ENCODE data around the gene ENKD1.

DNA sequence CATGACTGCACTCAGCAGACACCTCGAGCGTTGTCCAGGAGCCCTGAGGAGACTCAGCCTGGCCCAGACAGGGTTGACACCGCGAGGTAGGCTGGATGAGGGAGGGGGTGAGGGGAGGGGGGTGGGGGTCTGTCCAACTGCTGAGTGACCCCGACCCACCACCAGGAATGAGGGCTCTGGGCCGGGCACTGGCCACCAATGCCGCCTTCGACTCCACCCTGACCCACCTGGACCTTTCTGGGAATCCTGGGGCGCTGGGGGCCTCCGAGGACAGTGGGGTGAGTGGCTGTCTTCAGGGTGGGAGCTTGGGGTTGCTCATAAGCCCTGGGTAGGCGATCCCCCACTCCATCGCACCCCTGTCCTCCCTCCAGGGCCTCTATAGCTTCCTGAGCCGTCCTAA, 18.9 kb downstream of the ENKD1 start:
- TF ChIP-seq DPF2 (CRISPR knock-in tag; IDR thresholded peaks at IDR 0.05; ENCODE audit: borderline replicate concordance, low read depth): no peak
- TF ChIP-seq ZMYM2 (CRISPR knock-in tag; IDR thresholded peaks at IDR 0.05): no peak
- no peak for TF ChIP-seq ZNF496 (CRISPR knock-in tag; IDR thresholded peaks at IDR 0.05; ENCODE audit: insufficient replicate concordance)
- TF ChIP-seq, protein P1, sequence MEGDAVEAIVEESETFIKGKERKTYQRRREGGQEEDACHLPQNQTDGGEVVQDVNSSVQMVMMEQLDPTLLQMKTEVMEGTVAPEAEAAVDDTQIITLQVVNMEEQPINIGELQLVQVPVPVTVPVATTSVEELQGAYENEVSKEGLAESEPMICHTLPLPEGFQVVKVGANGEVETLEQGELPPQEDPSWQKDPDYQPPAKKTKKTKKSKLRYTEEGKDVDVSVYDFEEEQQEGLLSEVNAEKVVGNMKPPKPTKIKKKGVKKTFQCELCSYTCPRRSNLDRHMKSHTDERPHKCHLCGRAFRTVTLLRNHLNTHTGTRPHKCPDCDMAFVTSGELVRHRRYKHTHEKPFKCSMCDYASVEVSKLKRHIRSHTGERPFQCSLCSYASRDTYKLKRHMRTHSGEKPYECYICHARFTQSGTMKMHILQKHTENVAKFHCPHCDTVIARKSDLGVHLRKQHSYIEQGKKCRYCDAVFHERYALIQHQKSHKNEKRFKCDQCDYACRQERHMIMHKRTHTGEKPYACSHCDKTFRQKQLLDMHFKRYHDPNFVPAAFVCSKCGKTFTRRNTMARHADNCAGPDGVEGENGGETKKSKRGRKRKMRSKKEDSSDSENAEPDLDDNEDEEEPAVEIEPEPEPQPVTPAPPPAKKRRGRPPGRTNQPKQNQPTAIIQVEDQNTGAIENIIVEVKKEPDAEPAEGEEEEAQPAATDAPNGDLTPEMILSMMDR (CRISPR knock-in tag; IDR thresholded peaks at IDR 0.05): no peak
- no peak for TF ChIP-seq ZNF253 (CRISPR knock-in tag; IDR thresholded peaks at IDR 0.05; ENCODE audit: borderline replicate concordance)
- no peak for TF ChIP-seq SUZ12 (IDR thresholded peaks at IDR 0.05; ENCODE audit: low read depth, low read length)
- TF ChIP-seq JDP2 (CRISPR knock-in tag; IDR thresholded peaks at IDR 0.05; ENCODE audit: borderline replicate concordance): no peak
- TF ChIP-seq, protein P2, sequence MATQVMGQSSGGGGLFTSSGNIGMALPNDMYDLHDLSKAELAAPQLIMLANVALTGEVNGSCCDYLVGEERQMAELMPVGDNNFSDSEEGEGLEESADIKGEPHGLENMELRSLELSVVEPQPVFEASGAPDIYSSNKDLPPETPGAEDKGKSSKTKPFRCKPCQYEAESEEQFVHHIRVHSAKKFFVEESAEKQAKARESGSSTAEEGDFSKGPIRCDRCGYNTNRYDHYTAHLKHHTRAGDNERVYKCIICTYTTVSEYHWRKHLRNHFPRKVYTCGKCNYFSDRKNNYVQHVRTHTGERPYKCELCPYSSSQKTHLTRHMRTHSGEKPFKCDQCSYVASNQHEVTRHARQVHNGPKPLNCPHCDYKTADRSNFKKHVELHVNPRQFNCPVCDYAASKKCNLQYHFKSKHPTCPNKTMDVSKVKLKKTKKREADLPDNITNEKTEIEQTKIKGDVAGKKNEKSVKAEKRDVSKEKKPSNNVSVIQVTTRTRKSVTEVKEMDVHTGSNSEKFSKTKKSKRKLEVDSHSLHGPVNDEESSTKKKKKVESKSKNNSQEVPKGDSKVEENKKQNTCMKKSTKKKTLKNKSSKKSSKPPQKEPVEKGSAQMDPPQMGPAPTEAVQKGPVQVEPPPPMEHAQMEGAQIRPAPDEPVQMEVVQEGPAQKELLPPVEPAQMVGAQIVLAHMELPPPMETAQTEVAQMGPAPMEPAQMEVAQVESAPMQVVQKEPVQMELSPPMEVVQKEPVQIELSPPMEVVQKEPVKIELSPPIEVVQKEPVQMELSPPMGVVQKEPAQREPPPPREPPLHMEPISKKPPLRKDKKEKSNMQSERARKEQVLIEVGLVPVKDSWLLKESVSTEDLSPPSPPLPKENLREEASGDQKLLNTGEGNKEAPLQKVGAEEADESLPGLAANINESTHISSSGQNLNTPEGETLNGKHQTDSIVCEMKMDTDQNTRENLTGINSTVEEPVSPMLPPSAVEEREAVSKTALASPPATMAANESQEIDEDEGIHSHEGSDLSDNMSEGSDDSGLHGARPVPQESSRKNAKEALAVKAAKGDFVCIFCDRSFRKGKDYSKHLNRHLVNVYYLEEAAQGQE (IDR thresholded peaks at IDR 0.05; ENCODE audit: borderline replicate concordance in 1 of 2, low read depth in 1 of 2, low read length in 2 of 2): no peak
- TF ChIP-seq SP4 (CRISPR knock-in tag; IDR thresholded peaks at IDR 0.05): no peak
- TF ChIP-seq, protein P3, sequence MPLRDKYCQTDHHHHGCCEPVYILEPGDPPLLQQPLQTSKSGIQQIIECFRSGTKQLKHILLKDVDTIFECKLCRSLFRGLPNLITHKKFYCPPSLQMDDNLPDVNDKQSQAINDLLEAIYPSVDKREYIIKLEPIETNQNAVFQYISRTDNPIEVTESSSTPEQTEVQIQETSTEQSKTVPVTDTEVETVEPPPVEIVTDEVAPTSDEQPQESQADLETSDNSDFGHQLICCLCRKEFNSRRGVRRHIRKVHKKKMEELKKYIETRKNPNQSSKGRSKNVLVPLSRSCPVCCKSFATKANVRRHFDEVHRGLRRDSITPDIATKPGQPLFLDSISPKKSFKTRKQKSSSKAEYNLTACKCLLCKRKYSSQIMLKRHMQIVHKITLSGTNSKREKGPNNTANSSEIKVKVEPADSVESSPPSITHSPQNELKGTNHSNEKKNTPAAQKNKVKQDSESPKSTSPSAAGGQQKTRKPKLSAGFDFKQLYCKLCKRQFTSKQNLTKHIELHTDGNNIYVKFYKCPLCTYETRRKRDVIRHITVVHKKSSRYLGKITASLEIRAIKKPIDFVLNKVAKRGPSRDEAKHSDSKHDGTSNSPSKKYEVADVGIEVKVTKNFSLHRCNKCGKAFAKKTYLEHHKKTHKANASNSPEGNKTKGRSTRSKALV (CRISPR knock-in tag; IDR thresholded peaks at IDR 0.05): no peak

Data from HepG2 (cell line).